K562 (cell line): ENCODE measurements around the gene UTP25. TPM values are rescaled to one million over a fixed set of nuclear protein-coding genes. Genes with fewer than 3 reads are reported as not detected.

ENCODE experiments used
- ADNP ChIP-seq: fragments of 200-800 bp; sonication (Bioruptor generic); IDR thresholded peaks from 2 replicates; pipeline ENCODE4 v1.6.1; 2016; ENCODE audit warnings: missing genetic modification characterization, missing compliant biosample characterization
- ATF7 ChIP-seq: fragments of 450-650 bp; IDR thresholded peaks from 2 replicates; pipeline ENCODE4 v1.7.1; 2014; ENCODE audit warnings: mild to moderate bottlenecking, moderate library complexity
- BDP1 ChIP-seq: IDR thresholded peaks from 3 replicates; pipeline ENCODE4 v1.6.1; 2011; ENCODE audit not compliant: insufficient read length, insufficient read depth
- C11orf30 ChIP-seq: fragments of 450-650 bp; IDR thresholded peaks from 2 replicates; pipeline ENCODE4 v1.6.1; 2016; ENCODE audit warnings: low read depth, mild to moderate bottlenecking
- CTCFL ChIP-seq: IDR thresholded peaks from 2 replicates; pipeline ENCODE4 v1.6.1; 2011; ENCODE audit warnings: borderline replicate concordance, low read depth, mild to moderate bottlenecking, moderate library complexity, low read length; ENCODE audit not compliant: insufficient read depth, poor library complexity, severe bottlenecking
- DACH1 ChIP-seq: fragments of 450-650 bp; IDR thresholded peaks from 2 replicates; pipeline ENCODE4 v1.6.1; 2018; ENCODE audit not compliant: partially characterized antibody
- ELF4 ChIP-seq: fragments of 450-650 bp; formaldehyde crosslinking; IDR thresholded peaks from 2 replicates; pipeline ENCODE4 v1.4.0; 2022; ENCODE audit warnings: missing genetic modification characterization
- FOSL1 ChIP-seq: fragments of 200-800 bp; sonication (Bioruptor generic); conservative IDR thresholded peaks from 2 replicates; pipeline ENCODE4 v1.6.1; 2016; ENCODE audit warnings: missing genetic modification characterization, missing compliant biosample characterization
- FOXK2 ChIP-seq, 2 experiments: fragments of 450-650 bp; IDR thresholded peaks in 1 of 2; conservative IDR thresholded peaks in 1 of 2; 2 replicates each; pipeline ENCODE4 v1.6.1; 2016; ENCODE audit warnings: low read depth in 2 of 2, mild to moderate bottlenecking in 1 of 2
- KLF16 ChIP-seq: IDR thresholded peaks from 2 replicates; pipeline ENCODE4 v1.6.1; 2016; ENCODE audit warnings: antibody characterized with exemption
- MCM2 ChIP-seq: fragments of 450-650 bp; IDR thresholded peaks from 2 replicates; pipeline ENCODE4 v1.6.1; 2017; ENCODE audit warnings: low read depth, mild to moderate bottlenecking
- MCM3 ChIP-seq: fragments of 450-650 bp; IDR thresholded peaks from 2 replicates; pipeline ENCODE4 v1.6.1; 2016
- NR2F6 ChIP-seq: fragments of 450-650 bp; formaldehyde crosslinking; IDR thresholded peaks from 2 replicates; pipeline ENCODE4 v1.4.0; 2020; ENCODE audit warnings: mild to moderate bottlenecking
- PYGO2 ChIP-seq: fragments of 450-650 bp; IDR thresholded peaks from 2 replicates; pipeline ENCODE4 v1.6.1; 2016; ENCODE audit warnings: mild to moderate bottlenecking, missing genetic modification characterization, moderate library complexity, missing compliant biosample characterization
- RCOR1 ChIP-seq, 2 experiments: IDR thresholded peaks; 2 replicates each; pipeline ENCODE4 v1.6.1; 2012; ENCODE audit warnings: low read depth in 2 of 2, low read length in 2 of 2, borderline replicate concordance in 1 of 2, improper control_type of control experiment in 1 of 2
- RNF2 ChIP-seq: sonication (generic); IDR thresholded peaks from 2 replicates; pipeline ENCODE4 v1.6.1; 2016
- ZBTB5 ChIP-seq: fragments of 450-650 bp; IDR thresholded peaks from 2 replicates; pipeline ENCODE4 v1.6.1; 2017; ENCODE audit warnings: antibody characterized with exemption
- ZBTB9 ChIP-seq: fragments of 450-650 bp; formaldehyde crosslinking; IDR thresholded peaks from 2 replicates; pipeline ENCODE4 v1.4.0; 2020; ENCODE audit warnings: mild to moderate bottlenecking, moderate library complexity
- ZNF277 ChIP-seq: fragments of 250-450 bp; sonication (Bioruptor Pico); IDR thresholded peaks from 2 replicates; pipeline ENCODE4 v1.8.0; 2022; ENCODE audit warnings: inconsistent platforms, mild to moderate bottlenecking, moderate library complexity, borderline replicate concordance
- ZNF436 ChIP-seq: fragments of 250-450, 450-650 bp; sonication (Bioruptor Pico); formaldehyde crosslinking; IDR thresholded peaks from 2 replicates; pipeline ENCODE4 v1.7.0; 2020; ENCODE audit warnings: mild to moderate bottlenecking
- polyA plus RNA-seq, 8 experiments: library from polyadenylated mRNA; depleted of rRNA in 4 of 8; stranded (reverse) in 5 of 8; unstranded in 3 of 8; fragments of >200 nt; fragmentation: Nextera tagmentation in 2 of 8; fragmentation: Illumina TruSeq in 1 of 8; extraction: Ambion mirVana in 2 of 8; extraction: Trizol in 1 of 8; gene quantifications; 2 replicates each; pipeline versions ENCODE4 v1.2.1 to v1.2.3, GENCODE V29; 2011 to 2014; ENCODE audit warnings: inconsistent platforms in 1 of 8, missing spikeins in 1 of 8
- total RNA-seq, 7 experiments: library from RNA; depleted of rRNA in 6 of 7; stranded (reverse); fragments of >200 nt in 6 of 7; fragmentation: Illumina TruSeq in 2 of 7; extraction: Trizol in 2 of 7; gene quantifications; 2 replicates each; pipeline versions ENCODE4 v1.2.1 to v1.2.3, GENCODE V29; 2011 to 2021; ENCODE audit warnings: low replicate concordance in 1 of 7

The UTP25 gene
- total and polyA plus RNA-seq, 9 of the 15 experiments (the other 6 are each of a cell fraction or from before 2014, with no cell fraction given), result 5.7 to 17.6 (median 12.0) TPM

- TF ChIP-seq DACH1 (no peak), RCOR1 (IDR thresholded peaks at IDR 0.05; ENCODE audit: borderline replicate concordance in 1 of 2, low read depth in 2 of 2, low read length in 2 of 2) (peak in 1 of 2 experiments; percentile 29; a peak in 1 of 4 replicates), ZBTB5 (no peak), ATF7 (peak; percentile 68), ZNF436 (no peak), ZBTB9 (CRISPR knock-in tag) (no peak), FOXK2 (conservative IDR thresholded peaks at IDR 0.05 in 1 of 2, IDR thresholded peaks at IDR 0.05 in 1 of 2; ENCODE audit: low read depth in 2 of 2) (no peak), CTCFL (peak; percentile 60), MCM3 (no peak), KLF16 (peak; percentile 40; the same call in 1 of the 2 replicates), ELF4 (CRISPR knock-in tag) (no peak), PYGO2 (tag) (no peak), C11orf30 (no peak), FOSL1 (tag) (no peak), RNF2 (no peak), MCM2 (no peak), ZNF277 (CRISPR knock-in tag) (no peak), BDP1 (no peak), NR2F6 (no peak), ADNP (no peak)
Observed at GRCh38 chr1:209850342-209850979, 22.7 kb downstream of the UTP25 start (continued).
